ENCODE results near the gene TCFL5. TPM values are rescaled to one million over a fixed set of nuclear protein-coding genes. Genes with fewer than 3 reads are reported as not detected.
A peak's percentile ranks its signal among the peaks of the same experiment; 100 is the strongest.

TCFL5 gene
- total RNA-seq, 1 donor from 2014 or later, result 7.9 TPM

GRCh38 chr20:62796699-62797491 is 64.7 kb downstream of the TCFL5 start:
- Mint-ChIP-seq H3K36me3 (ENCODE audit: insufficient read depth) (peaks cover 16% of the 10 kb centered on the region), H3K27ac (peak overlapping the region; percentile 90)

DNA sequence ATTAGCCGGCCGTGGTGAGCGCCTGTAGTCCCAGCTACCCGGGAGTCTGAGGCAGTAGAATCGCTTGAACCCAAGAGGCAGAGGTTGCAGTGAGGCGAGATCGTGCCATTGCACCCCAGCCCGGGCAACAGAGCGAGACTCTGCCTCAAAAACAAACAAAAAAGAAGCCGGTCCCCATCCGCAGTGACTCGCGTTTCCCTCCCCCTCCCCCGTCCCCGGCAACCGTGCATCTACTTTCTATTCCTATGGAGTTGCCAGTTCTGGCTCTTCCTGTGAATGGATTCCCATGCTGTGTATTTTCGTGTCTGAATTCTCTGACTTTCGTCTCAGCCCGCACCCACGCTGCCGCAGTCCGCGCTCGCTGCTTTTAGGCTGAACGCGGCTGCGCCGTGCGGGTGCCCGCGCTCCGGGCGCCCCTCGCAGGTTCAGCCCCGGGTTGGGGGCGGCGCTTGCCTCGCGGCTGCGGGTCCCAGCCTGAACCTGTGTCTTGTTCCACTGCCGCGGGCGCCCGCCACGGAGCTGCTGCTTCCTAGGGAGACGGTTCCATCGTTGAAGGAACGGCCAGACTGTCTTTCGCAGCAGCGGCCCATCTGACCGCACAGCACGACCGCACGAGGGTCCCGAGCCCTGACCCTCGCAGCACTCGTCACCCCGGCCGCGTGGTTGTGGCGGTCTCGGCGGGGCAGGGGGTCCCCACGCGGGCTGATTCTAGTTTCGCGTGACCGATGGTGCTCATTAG is 66.4 kb downstream of the TCFL5 start:
- Mint-ChIP-seq H3K9me3 (ENCODE audit: low read depth) (no peaks in the 10 kb centered on the region), H3K27ac (peak overlapping the region; percentile 67), H3K36me3 (ENCODE audit: insufficient read depth) (peaks cover 13% of the 10 kb centered on the region)

More at GRCh38 chr20:62796699-62797491, 64.7 kb downstream of the TCFL5 start:
- H3K9me3 Mint-ChIP-seq (ENCODE audit: low read depth), result no peaks in the 10 kb centered on the region
- TF ChIP-seq CTCF (IDR thresholded peaks at IDR 0.05; ENCODE audit: unreplicated experiment), result no peak
- DNase-seq (ENCODE audit: low spot score, unreplicated experiment), result no peak
- H3K4me1 Mint-ChIP-seq (ENCODE audit: low read depth), result peaks cover 2% of the 10 kb centered on the region
- H3K27me3 Mint-ChIP-seq, result peaks cover 7% of the 10 kb centered on the region
- peak overlapping the region; percentile 83 for H3K4me3 Mint-ChIP-seq (ENCODE audit: low read depth)

DNA sequence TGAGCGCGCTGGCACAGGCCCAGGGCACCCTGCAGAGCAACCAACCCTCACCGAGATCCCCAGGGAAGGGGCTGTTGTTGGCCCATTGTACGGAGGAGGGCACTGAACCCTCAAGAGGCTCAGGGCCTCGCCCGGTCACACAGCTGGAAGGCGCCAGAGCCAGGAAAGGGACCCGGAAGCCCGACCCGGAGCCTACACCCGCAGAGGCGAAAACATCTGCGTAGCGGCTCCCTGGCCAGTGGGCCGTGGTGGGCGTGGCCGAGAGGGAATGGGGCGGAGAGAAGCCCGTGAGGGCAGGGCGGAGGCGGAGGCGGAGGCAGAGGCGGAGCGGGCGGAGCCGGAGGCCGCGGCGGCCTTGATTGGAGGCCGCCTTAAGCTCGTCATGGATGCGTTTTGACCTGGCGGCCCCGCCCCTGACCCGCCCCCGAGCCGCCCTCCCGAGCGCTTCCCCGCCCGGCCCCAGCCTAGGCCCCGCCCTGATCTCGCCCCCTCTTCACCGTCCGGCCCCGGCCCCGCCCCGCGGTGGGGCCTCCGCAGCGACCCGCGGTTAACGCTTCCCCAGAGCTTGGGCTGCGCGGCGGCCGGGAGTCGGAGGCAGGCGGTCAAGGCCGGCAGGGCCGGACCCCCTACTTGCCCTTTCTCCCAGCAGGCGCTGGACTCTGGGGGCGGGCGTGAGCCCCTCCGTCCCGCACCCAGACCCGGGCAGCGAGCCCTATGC is 67.5 kb downstream of the TCFL5 start:
- Mint-ChIP-seq H3K4me3 (ENCODE audit: low read depth) (peak overlapping the region; percentile 74), H3K9me3 (ENCODE audit: low read depth) (no peaks in the 10 kb centered on the region), H3K27ac (no peak overlapping the region), H3K4me1 (ENCODE audit: low read depth) (peaks cover 2% of the 10 kb centered on the region), H3K36me3 (ENCODE audit: insufficient read depth) (peaks cover 8% of the 10 kb centered on the region), H3K27me3 (peaks cover 14% of the 10 kb centered on the region)
- no peak for TF ChIP-seq CTCF (IDR thresholded peaks at IDR 0.05; ENCODE audit: unreplicated experiment)
- peak; percentile 85 for DNase-seq (ENCODE audit: low spot score, unreplicated experiment)

More for the DNA sequence above, 66.4 kb downstream of the TCFL5 start:
- no peak for TF ChIP-seq CTCF (IDR thresholded peaks at IDR 0.05; ENCODE audit: unreplicated experiment)
- Mint-ChIP-seq H3K27me3 (peaks cover 14% of the 10 kb centered on the region), H3K4me3 (ENCODE audit: low read depth) (peak overlapping the region; percentile 74), H3K4me1 (ENCODE audit: low read depth) (peaks cover 2% of the 10 kb centered on the region)
- DNase-seq (ENCODE audit: low spot score, unreplicated experiment), result peak; percentile 57

GRCh38 chr20:62793757-62794006 is 67.9 kb downstream of the TCFL5 start:
- TF ChIP-seq CTCF (IDR thresholded peaks at IDR 0.05; ENCODE audit: unreplicated experiment), result no peak
- DNase-seq (ENCODE audit: low spot score, unreplicated experiment), result no peak
- H3K4me1 Mint-ChIP-seq (ENCODE audit: low read depth), result peaks cover 2% of the 10 kb centered on the region
- no peaks in the 10 kb centered on the region for H3K9me3 Mint-ChIP-seq (ENCODE audit: low read depth)
- H3K36me3 Mint-ChIP-seq (ENCODE audit: insufficient read depth), result peaks cover 7% of the 10 kb centered on the region
- H3K4me3 Mint-ChIP-seq (ENCODE audit: low read depth), result no peak overlapping the region
- H3K27ac Mint-ChIP-seq, result peak overlapping the region; percentile 62
- peaks cover 14% of the 10 kb centered on the region for H3K27me3 Mint-ChIP-seq

Measured in progenitor cell of endocrine pancreas (in vitro differentiated cells).